ENCODE measurements around the gene NID1.

Gene NID1

DNA sequence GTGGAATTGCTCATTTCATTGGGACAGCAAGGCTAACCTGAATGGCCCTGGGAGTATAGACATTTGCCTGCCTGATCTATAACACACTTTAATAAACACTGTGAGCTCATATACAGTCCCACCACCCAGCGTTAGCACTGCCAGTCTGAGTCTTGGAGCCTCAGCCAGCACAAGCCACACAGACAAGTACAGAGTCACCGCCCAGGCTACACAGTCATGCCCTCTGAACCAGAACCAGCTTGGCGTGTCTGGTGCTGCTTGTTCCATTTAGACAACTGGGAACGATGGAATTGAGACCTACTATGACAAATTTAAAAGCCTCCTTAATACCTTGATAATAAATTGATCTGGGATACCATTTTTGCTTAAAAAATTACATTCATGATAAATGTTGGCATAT, 31.6 kb downstream of the NID1 start:
- H3K9me3 ChIP-seq (ENCODE audit: control insufficient read depth, low read length), result no peaks in the 10 kb centered on the region
- H3K4me3 ChIP-seq (ENCODE audit: low read depth, low read length), result no peak overlapping the region
- H3K36me3 ChIP-seq (ENCODE audit: control insufficient read depth, insufficient read depth, low read length), result no peaks in the 10 kb centered on the region
- no peaks in the 10 kb centered on the region for H3K4me1 ChIP-seq
- no peak overlapping the region for H3K4me2 ChIP-seq (ENCODE audit: low read length)
- TF ChIP-seq, protein P1, sequence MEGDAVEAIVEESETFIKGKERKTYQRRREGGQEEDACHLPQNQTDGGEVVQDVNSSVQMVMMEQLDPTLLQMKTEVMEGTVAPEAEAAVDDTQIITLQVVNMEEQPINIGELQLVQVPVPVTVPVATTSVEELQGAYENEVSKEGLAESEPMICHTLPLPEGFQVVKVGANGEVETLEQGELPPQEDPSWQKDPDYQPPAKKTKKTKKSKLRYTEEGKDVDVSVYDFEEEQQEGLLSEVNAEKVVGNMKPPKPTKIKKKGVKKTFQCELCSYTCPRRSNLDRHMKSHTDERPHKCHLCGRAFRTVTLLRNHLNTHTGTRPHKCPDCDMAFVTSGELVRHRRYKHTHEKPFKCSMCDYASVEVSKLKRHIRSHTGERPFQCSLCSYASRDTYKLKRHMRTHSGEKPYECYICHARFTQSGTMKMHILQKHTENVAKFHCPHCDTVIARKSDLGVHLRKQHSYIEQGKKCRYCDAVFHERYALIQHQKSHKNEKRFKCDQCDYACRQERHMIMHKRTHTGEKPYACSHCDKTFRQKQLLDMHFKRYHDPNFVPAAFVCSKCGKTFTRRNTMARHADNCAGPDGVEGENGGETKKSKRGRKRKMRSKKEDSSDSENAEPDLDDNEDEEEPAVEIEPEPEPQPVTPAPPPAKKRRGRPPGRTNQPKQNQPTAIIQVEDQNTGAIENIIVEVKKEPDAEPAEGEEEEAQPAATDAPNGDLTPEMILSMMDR (IDR thresholded peaks at IDR 0.05), result no peak
- no peak overlapping the region for H3K9ac ChIP-seq
- no peaks in the 10 kb centered on the region for H3K27me3 ChIP-seq (ENCODE audit: control insufficient read depth, insufficient read depth, low read length)
- H2AFZ ChIP-seq, result no peak overlapping the region
- no peaks in the 10 kb centered on the region for H3K79me2 ChIP-seq
- no peak overlapping the region for H3K27ac ChIP-seq

DNA sequence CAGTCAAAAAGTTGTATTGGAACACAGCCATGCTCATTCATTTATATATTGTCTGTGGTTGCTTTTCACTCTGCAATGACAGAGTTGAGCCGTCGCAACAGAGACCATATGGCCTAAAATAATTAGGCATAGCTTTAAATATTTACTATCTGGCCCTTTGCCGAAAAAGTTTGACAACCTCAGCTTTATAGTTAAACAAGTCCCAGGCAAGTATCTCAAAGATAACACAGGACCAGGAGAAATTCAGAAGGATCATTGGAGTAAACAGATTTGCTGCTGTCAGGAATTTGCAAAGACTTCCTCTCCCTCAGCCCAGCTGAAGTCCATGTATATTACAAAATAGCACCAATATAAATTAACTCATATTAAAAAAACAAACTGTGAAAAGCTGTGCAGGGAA, 34.4 kb downstream of the NID1 start:
- Histone ChIP-seq H3K9ac (no peak overlapping the region), H3K36me3 (ENCODE audit: control insufficient read depth, insufficient read depth, low read length) (no peaks in the 10 kb centered on the region), H3K4me2 (ENCODE audit: low read length) (no peak overlapping the region), H3K9me3 (ENCODE audit: control insufficient read depth, low read length) (no peaks in the 10 kb centered on the region), H3K4me1 (no peaks in the 10 kb centered on the region), H3K27ac (no peak overlapping the region), H3K79me2 (no peaks in the 10 kb centered on the region), H3K4me3 (ENCODE audit: low read depth, low read length) (no peak overlapping the region), H3K27me3 (ENCODE audit: control insufficient read depth, insufficient read depth, low read length) (no peaks in the 10 kb centered on the region), H2AFZ (no peak overlapping the region)
- TF ChIP-seq, protein P1 (IDR thresholded peaks at IDR 0.05), result no peak

DNA sequence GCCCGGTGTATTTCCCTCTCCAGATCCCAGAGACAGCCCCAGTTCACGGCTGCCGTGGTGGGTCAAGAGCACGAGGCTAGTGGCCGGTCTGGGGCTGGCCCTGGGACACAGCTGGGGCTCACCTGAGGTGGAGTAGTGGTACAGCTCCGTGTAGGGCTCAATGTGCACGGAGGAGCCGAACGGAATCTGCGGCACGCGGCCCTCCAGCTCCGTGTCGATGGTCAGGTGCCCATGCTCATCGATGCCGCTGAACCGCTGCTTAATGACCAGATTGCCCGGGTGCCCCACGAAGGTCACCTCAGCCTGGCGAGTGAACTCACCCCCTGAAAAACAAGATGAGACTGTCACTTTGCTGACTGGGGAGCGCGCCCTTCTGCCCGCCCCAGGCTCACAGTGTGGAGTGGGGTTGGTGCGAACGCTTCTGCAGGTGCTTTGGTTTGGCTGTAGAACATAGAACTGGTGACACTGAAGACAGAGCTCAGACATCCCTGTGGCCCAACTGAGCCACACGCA, 35.4 kb downstream of the NID1 start:
- Histone ChIP-seq H2AFZ (no peak overlapping the region), H3K9me3 (ENCODE audit: control insufficient read depth, low read length) (no peaks in the 10 kb centered on the region), H3K9ac (no peak overlapping the region), H3K79me2 (no peaks in the 10 kb centered on the region), H3K4me3 (ENCODE audit: low read depth, low read length) (no peak overlapping the region), H3K36me3 (ENCODE audit: control insufficient read depth, insufficient read depth, low read length) (no peaks in the 10 kb centered on the region), H3K4me1 (no peaks in the 10 kb centered on the region), H3K27me3 (ENCODE audit: control insufficient read depth, insufficient read depth, low read length) (no peaks in the 10 kb centered on the region), H3K4me2 (ENCODE audit: low read length) (no peak overlapping the region), H3K27ac (no peak overlapping the region)
- TF ChIP-seq, protein P1 (IDR thresholded peaks at IDR 0.05), result no peak

- TF ChIP-seq, protein P1 (IDR thresholded peaks at IDR 0.05), result no peak
- no peak overlapping the region for H3K4me3 ChIP-seq (ENCODE audit: low read depth, low read length)
- no peaks in the 10 kb centered on the region for H3K9me3 ChIP-seq (ENCODE audit: control insufficient read depth, low read length)
- no peak overlapping the region for H3K27ac ChIP-seq
- no peak overlapping the region for H2AFZ ChIP-seq
- H3K4me2 ChIP-seq (ENCODE audit: low read length), result no peak overlapping the region
- no peaks in the 10 kb centered on the region for H3K36me3 ChIP-seq (ENCODE audit: control insufficient read depth, insufficient read depth, low read length)
- no peaks in the 10 kb centered on the region for H3K79me2 ChIP-seq
- H3K4me1 ChIP-seq, result no peaks in the 10 kb centered on the region
- H3K27me3 ChIP-seq (ENCODE audit: control insufficient read depth, insufficient read depth, low read length), result no peaks in the 10 kb centered on the region
- H3K9ac ChIP-seq, result no peak overlapping the region
Observed at GRCh38 chr1:236027104-236027503, 37.8 kb downstream of the NID1 start.

DNA sequence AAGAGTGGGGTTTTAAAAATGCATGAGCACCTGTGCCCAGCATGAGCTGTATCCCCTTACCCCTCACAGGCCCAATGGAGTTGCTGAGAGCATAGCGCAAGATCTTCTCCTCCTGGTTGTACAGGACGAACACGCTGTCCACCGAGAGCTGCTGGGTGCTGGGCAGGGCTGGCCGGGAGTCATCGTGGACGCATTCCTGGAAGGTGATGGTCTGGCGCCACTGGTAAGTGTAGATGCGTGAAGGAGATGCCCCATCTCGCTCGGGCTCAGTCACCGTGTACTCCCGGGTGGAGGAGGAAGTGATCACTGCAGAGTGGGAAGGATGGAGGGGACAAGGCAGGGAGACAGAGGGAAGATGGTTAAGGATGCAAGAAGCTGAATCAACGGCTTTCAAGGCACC, 39.1 kb downstream of the NID1 start:
- no peaks in the 10 kb centered on the region for H3K36me3 ChIP-seq (ENCODE audit: control insufficient read depth, insufficient read depth, low read length)
- no peak overlapping the region for H3K27ac ChIP-seq
- no peak overlapping the region for H3K9ac ChIP-seq
- no peaks in the 10 kb centered on the region for H3K79me2 ChIP-seq
- TF ChIP-seq, protein P1 (IDR thresholded peaks at IDR 0.05), result no peak
- H3K4me3 ChIP-seq (ENCODE audit: low read depth, low read length), result no peak overlapping the region
- H2AFZ ChIP-seq, result no peak overlapping the region
- H3K4me2 ChIP-seq (ENCODE audit: low read length), result no peak overlapping the region
- H3K9me3 ChIP-seq (ENCODE audit: control insufficient read depth, low read length), result no peaks in the 10 kb centered on the region
- H3K4me1 ChIP-seq, result no peaks in the 10 kb centered on the region
- no peaks in the 10 kb centered on the region for H3K27me3 ChIP-seq (ENCODE audit: control insufficient read depth, insufficient read depth, low read length)

All from parathyroid adenoma (tissue), 2 donors.